Panc1 (cell line): ENCODE data around the gene NTM. TPM values are rescaled to one million over a fixed set of nuclear protein-coding genes. Genes with fewer than 3 reads are reported as not detected.

Experiments used
- ATAC-seq: fragments of 200-7000 bp; cut with Tn5 transposase; 2 replicates; pipeline ENCODE4 v1.9.1; 2020; ENCODE audit warnings: mild to moderate bottlenecking, moderate library complexity
- BruUV-seq: library from RNA; stranded (reverse); fragments of 400-500 nt; replicated peaks from 2 replicates; lab custom pipeline; 2021; lab: Mats Ljungman, UMichigan
- CTCF ChIA-PET: fragments of 300-600 bp; sonication (Branson Sonifier 250); formaldehyde crosslinking; loops from one replicate; lab custom pipeline; 2022; ENCODE audit warnings: antibody characterized with exemption; lab: Charles Lee
- POLR2A ChIA-PET: fragments of 300-600 bp; sonication (Branson Sonifier 250); formaldehyde crosslinking; loops from one replicate; lab custom pipeline; 2022; ENCODE audit warnings: antibody characterized with exemption; lab: Charles Lee
- DNase-seq: peaks from one replicate; pipeline ENCODE4 v3.0.0-alpha.2; 2010; ENCODE audit warnings: low read depth, low spot score
- H3K27ac ChIP-seq: 2 replicates; pipeline ENCODE4 v1.5.1; 2011; ENCODE audit warnings: mild to moderate bottlenecking, low read length, inconsistent platforms
- H3K27me3 ChIP-seq: fragments of 200-500 bp; sonication (Bioruptor generic); 2 replicates; pipeline ENCODE4 v1.6.0; 2014; ENCODE audit warnings: low read length, inconsistent platforms; ENCODE audit not compliant: control insufficient read depth, insufficient read depth
- H3K36me3 ChIP-seq: fragments of 200-500 bp; sonication (Bioruptor generic); 2 replicates; pipeline ENCODE4 v1.5.1; 2014; ENCODE audit warnings: inconsistent platforms, mild to moderate bottlenecking, low read length, moderate library complexity; ENCODE audit not compliant: control insufficient read depth, insufficient read depth
- H3K4me1 ChIP-seq: 2 replicates; pipeline ENCODE4 v1.5.1; 2011; ENCODE audit warnings: inconsistent platforms, mild to moderate bottlenecking, low read length, moderate library complexity; ENCODE audit not compliant: control insufficient read depth, insufficient read depth
- H3K4me3 ChIP-seq, 2 experiments: 2 replicates each; pipeline ENCODE4 v1.5.1; 2011 to 2012; ENCODE audit warnings: low read depth in 2 of 2, low read length in 2 of 2, mild to moderate bottlenecking in 2 of 2, inconsistent platforms in 1 of 2, moderate library complexity in 1 of 2
- H3K9me3 ChIP-seq: fragments of 200-500 bp; sonication (Bioruptor generic); 2 replicates; pipeline ENCODE4 v1.5.1; 2014; ENCODE audit warnings: low read depth, mild to moderate bottlenecking, inconsistent platforms, low read length, moderate library complexity; ENCODE audit not compliant: control insufficient read depth, insufficient read depth
- POLR2AphosphoS5 ChIP-seq: IDR thresholded peaks from 2 replicates; pipeline ENCODE4 v1.6.1; 2012; ENCODE audit warnings: mild to moderate bottlenecking, low read depth, low read length, moderate library complexity
- SIN3A ChIP-seq: IDR thresholded peaks from 2 replicates; pipeline ENCODE4 v1.6.1; 2012; ENCODE audit warnings: low read depth, mild to moderate bottlenecking, low read length, moderate library complexity, borderline replicate concordance; ENCODE audit not compliant: insufficient read depth
- TCF7L2 ChIP-seq: IDR thresholded peaks from 2 replicates; pipeline ENCODE4 v1.6.1; 2011; ENCODE audit warnings: mild to moderate bottlenecking, low read depth, low read length, inconsistent platforms
- in situ Hi-C: cut with HindIII; loops from 2 replicates; pipeline ENCODE4 v1.10.0; 2016; ENCODE audit warnings: low sequenced_read_pairs, low pct_unique_long_range_greater_than_20kb
- intact Hi-C: fragments of 100-400 bp; cut with micrococcal nuclease; formaldehyde crosslinking; loops from one replicate; pipeline ENCODE4 v1.10.0; 2022; ENCODE audit not compliant: unreplicated experiment
- total RNA-seq: library from RNA; stranded (reverse); gene quantifications from one replicate; pipeline ENCODE4 v1.2.1, GENCODE V29; 2021; ENCODE audit not compliant: unreplicated experiment
- TF ChIP-seq, protein P1 (sequence below): fragments of 450-650 bp; IDR thresholded peaks from 2 replicates; pipeline ENCODE4 v1.5.1; 2017; ENCODE audit warnings: mild to moderate bottlenecking
- TF ChIP-seq, protein P2 (sequence below), 2 experiments: IDR thresholded peaks; 2 replicates each; pipeline ENCODE4 v1.6.1; 2011 to 2012; ENCODE audit warnings: low read depth in 2 of 2, control low read depth in 1 of 2, low read length in 1 of 2, mild to moderate bottlenecking in 1 of 2, moderate library complexity in 1 of 2; ENCODE audit not compliant: insufficient read depth in 1 of 2

NTM gene
- total RNA-seq, 1 experiment from 2014 or later: 0.10 TPM

DNA sequence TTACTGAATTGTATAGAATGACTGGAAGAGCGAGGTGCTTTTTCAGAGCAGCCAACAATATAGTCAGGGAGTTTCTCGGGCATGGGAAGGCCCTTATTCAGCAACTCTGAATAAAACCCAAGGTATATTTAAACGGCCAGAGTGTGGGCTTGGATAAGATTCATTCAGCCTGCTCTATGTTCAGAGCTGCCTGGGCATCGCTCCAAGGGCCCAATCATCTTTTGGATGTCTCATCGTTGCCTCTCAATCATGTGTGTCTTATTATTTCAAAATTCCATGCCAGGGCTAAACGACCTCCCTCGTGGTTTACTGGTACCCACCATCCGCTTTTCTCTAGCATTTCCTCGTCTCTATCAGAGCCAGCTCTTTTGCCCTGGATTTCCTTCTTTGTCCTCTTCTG is 19.5 kb upstream of the NTM start:
- TF ChIP-seq SIN3A (no peak), POLR2AphosphoS5 (no peak), TCF7L2 (no peak)
- TF ChIP-seq, protein P1, sequence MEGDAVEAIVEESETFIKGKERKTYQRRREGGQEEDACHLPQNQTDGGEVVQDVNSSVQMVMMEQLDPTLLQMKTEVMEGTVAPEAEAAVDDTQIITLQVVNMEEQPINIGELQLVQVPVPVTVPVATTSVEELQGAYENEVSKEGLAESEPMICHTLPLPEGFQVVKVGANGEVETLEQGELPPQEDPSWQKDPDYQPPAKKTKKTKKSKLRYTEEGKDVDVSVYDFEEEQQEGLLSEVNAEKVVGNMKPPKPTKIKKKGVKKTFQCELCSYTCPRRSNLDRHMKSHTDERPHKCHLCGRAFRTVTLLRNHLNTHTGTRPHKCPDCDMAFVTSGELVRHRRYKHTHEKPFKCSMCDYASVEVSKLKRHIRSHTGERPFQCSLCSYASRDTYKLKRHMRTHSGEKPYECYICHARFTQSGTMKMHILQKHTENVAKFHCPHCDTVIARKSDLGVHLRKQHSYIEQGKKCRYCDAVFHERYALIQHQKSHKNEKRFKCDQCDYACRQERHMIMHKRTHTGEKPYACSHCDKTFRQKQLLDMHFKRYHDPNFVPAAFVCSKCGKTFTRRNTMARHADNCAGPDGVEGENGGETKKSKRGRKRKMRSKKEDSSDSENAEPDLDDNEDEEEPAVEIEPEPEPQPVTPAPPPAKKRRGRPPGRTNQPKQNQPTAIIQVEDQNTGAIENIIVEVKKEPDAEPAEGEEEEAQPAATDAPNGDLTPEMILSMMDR: no peak
- TF ChIP-seq, protein P2, sequence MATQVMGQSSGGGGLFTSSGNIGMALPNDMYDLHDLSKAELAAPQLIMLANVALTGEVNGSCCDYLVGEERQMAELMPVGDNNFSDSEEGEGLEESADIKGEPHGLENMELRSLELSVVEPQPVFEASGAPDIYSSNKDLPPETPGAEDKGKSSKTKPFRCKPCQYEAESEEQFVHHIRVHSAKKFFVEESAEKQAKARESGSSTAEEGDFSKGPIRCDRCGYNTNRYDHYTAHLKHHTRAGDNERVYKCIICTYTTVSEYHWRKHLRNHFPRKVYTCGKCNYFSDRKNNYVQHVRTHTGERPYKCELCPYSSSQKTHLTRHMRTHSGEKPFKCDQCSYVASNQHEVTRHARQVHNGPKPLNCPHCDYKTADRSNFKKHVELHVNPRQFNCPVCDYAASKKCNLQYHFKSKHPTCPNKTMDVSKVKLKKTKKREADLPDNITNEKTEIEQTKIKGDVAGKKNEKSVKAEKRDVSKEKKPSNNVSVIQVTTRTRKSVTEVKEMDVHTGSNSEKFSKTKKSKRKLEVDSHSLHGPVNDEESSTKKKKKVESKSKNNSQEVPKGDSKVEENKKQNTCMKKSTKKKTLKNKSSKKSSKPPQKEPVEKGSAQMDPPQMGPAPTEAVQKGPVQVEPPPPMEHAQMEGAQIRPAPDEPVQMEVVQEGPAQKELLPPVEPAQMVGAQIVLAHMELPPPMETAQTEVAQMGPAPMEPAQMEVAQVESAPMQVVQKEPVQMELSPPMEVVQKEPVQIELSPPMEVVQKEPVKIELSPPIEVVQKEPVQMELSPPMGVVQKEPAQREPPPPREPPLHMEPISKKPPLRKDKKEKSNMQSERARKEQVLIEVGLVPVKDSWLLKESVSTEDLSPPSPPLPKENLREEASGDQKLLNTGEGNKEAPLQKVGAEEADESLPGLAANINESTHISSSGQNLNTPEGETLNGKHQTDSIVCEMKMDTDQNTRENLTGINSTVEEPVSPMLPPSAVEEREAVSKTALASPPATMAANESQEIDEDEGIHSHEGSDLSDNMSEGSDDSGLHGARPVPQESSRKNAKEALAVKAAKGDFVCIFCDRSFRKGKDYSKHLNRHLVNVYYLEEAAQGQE (IDR thresholded peaks at IDR 0.05; ENCODE audit: insufficient read depth in 1 of 2, low read depth in 2 of 2, low read length in 1 of 2): no peak
- DNase-seq (no peak), ATAC-seq (no peak)
- Histone ChIP-seq H3K4me1 (no peaks in the 10 kb centered on the region), H3K36me3 (no peaks in the 10 kb centered on the region), H3K27me3 (peaks cover 2% of the 10 kb centered on the region; the same call in 1 of the 2 replicates), H3K9me3 (no peaks in the 10 kb centered on the region), H3K4me3 (no peak overlapping the region), H3K27ac (no peak overlapping the region)
- intact Hi-C loops: no loop called here
- ChIA-PET CTCF (no interaction called here), POLR2A (no interaction called here)
- in situ Hi-C loops: no loop called here
- BruUV-seq: no TSS peak

DNA sequence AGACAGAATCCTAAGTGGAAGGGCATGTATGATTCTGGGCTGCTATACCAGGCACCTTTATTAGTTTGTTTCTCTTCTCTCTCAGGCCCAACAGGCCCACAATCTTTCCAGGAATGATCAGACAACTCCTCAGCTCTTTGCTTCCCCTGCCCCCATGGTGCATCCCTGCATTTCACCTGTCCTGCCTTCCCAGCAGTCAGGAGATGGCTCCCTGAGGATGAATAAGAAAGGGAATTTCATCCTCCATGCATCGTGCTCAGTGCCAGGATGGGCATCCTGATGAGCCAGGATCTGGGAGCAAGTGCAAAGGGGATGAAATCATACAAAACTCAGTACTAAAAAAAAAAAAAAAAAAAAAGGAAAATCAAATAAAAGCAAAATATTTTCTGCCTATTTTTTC is 18.6 kb upstream of the NTM start:
- H3K27ac ChIP-seq: no peak overlapping the region
- intact Hi-C loops: no loop called here
- no TSS peak for BruUV-seq
- H3K4me1 ChIP-seq: no peaks in the 10 kb centered on the region
- DNase-seq: no peak
- in situ Hi-C loops: no loop called here
- ATAC-seq: no peak
- CTCF ChIA-PET: no interaction called here
- POLR2A ChIA-PET: no interaction called here
- no peaks in the 10 kb centered on the region for H3K9me3 ChIP-seq
- no peak overlapping the region for H3K4me3 ChIP-seq
- peaks cover 2% of the 10 kb centered on the region; the same call in 1 of the 2 replicates for H3K27me3 ChIP-seq
- TF ChIP-seq SIN3A: no peak
- TF ChIP-seq POLR2AphosphoS5: no peak
- TF ChIP-seq, protein P2 (IDR thresholded peaks at IDR 0.05; ENCODE audit: insufficient read depth in 1 of 2, low read depth in 2 of 2, low read length in 1 of 2): no peak
- no peaks in the 10 kb centered on the region for H3K36me3 ChIP-seq
